Nephron progenitor cell (in vitro differentiated cells): ENCODE data around the gene SOAT2.
A peak's percentile ranks its signal among the peaks of the same experiment; 100 is the strongest.

ENCODE experiments used
- DNase-seq: peaks from one replicate; pipeline ENCODE4 v3.0.0; 2021
- H3K27ac Mint-ChIP-seq: 2 replicates; pipeline ENCODE4 v1.8.0; 2021; ENCODE audit warnings: mild to moderate bottlenecking, moderate library complexity, mixed read lengths
- H3K27me3 Mint-ChIP-seq: 2 replicates; pipeline ENCODE4 v1.8.0; 2021; ENCODE audit warnings: mild to moderate bottlenecking, low read depth, mixed read lengths; ENCODE audit not compliant: poor library complexity
- H3K36me3 Mint-ChIP-seq: 2 replicates; pipeline ENCODE4 v1.8.0; 2021; ENCODE audit warnings: low read depth, mixed read lengths
- H3K4me1 Mint-ChIP-seq: 2 replicates; pipeline ENCODE4 v1.8.0; 2021; ENCODE audit warnings: mixed read lengths
- H3K4me3 Mint-ChIP-seq: 2 replicates; pipeline ENCODE4 v1.8.0; 2021; ENCODE audit warnings: mild to moderate bottlenecking, moderate library complexity, mixed read lengths
- H3K9me3 Mint-ChIP-seq: 2 replicates; pipeline ENCODE4 v1.8.0; 2021; ENCODE audit warnings: mild to moderate bottlenecking, moderate library complexity, mixed read lengths
- TF ChIP-seq, protein P1 (sequence below): fragments of 200-600 bp; sonication (generic); IDR thresholded peaks from 2 replicates; pipeline ENCODE4 v1.5.0; 2021; ENCODE audit warnings: antibody characterized with exemption

The SOAT2 gene

DNA sequence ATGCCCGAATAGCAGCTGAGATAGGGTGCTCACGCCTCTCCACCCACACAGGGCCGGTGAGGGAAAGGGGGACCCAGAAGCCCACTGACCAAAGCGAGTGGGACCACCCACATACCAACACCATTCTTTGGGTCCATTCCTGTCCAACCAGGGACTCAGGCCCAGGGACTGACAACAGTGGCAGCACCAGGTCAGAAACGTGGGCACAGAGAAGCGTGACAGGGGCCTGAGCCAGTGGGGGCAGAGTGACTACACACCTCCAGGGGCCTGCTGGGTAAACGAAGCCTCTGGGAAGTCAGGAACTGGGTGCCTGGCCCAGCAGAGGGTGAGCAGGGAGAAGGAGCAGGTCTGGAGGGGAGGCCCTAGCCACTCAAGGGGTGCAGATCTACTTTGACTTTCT is 37.8 kb upstream of the SOAT2 start:
- Mint-ChIP-seq H3K36me3 (no peaks in the 10 kb centered on the region), H3K27me3 (peaks cover 3% of the 10 kb centered on the region), H3K9me3 (no peaks in the 10 kb centered on the region), H3K4me3 (no peak overlapping the region), H3K27ac (no peak overlapping the region), H3K4me1 (peaks cover 74% of the 10 kb centered on the region)
- TF ChIP-seq, protein P1, sequence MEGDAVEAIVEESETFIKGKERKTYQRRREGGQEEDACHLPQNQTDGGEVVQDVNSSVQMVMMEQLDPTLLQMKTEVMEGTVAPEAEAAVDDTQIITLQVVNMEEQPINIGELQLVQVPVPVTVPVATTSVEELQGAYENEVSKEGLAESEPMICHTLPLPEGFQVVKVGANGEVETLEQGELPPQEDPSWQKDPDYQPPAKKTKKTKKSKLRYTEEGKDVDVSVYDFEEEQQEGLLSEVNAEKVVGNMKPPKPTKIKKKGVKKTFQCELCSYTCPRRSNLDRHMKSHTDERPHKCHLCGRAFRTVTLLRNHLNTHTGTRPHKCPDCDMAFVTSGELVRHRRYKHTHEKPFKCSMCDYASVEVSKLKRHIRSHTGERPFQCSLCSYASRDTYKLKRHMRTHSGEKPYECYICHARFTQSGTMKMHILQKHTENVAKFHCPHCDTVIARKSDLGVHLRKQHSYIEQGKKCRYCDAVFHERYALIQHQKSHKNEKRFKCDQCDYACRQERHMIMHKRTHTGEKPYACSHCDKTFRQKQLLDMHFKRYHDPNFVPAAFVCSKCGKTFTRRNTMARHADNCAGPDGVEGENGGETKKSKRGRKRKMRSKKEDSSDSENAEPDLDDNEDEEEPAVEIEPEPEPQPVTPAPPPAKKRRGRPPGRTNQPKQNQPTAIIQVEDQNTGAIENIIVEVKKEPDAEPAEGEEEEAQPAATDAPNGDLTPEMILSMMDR, result no peak
- no peak for DNase-seq

DNA sequence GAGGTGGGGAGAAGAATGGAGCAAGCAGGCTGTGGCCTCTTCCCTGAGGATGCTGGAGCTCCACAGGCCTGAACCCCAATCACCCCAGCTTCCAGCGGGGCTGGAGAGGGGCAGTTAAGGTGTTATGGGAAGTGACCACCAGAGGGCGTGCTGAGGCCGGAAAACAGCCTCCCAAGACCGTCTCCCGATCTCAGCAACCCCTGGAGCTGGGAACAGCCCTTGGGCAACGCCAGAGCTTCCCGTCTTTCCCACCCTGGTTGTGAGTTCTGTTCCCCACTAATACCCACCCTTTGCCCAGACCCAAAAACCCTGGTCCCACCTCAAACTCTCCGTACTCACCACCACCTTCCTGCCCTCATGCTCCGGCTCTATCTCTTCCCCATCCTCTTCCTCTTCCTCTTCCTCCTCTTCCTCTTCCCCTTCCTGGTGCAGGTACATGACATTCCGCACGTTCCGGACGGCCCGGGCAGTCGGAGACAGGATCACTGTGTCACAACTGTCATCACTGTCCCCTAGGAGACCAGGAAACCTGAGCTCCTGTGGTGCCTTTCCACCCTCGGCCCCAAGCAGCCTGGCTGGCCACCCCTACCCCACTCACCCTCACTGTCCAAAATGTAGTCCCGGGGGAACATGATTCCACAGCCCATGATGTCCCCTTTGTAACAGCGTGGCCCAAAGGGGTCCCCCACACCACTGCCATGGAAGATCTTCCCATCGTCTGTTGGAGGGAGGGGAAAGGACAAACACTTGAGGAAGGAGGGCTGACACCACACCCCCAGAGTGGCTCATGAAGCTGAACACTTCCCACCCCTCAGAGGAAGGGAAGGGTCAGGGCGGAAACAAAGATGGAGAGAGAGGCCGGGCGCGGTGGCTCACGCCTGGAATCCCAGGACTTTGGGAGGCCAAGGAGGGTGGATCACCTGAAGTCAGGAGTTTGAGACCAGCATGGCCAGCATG is 37.0 kb upstream of the SOAT2 start:
- H3K9me3 Mint-ChIP-seq, result no peaks in the 10 kb centered on the region
- H3K36me3 Mint-ChIP-seq, result no peaks in the 10 kb centered on the region
- peak overlapping the region; percentile 50 for H3K27ac Mint-ChIP-seq
- peaks cover 79% of the 10 kb centered on the region for H3K4me1 Mint-ChIP-seq
- peak; percentile 83 for DNase-seq
- no peak overlapping the region for H3K4me3 Mint-ChIP-seq
- TF ChIP-seq, protein P1, result peak; percentile 89
- peaks cover 3% of the 10 kb centered on the region for H3K27me3 Mint-ChIP-seq

DNA sequence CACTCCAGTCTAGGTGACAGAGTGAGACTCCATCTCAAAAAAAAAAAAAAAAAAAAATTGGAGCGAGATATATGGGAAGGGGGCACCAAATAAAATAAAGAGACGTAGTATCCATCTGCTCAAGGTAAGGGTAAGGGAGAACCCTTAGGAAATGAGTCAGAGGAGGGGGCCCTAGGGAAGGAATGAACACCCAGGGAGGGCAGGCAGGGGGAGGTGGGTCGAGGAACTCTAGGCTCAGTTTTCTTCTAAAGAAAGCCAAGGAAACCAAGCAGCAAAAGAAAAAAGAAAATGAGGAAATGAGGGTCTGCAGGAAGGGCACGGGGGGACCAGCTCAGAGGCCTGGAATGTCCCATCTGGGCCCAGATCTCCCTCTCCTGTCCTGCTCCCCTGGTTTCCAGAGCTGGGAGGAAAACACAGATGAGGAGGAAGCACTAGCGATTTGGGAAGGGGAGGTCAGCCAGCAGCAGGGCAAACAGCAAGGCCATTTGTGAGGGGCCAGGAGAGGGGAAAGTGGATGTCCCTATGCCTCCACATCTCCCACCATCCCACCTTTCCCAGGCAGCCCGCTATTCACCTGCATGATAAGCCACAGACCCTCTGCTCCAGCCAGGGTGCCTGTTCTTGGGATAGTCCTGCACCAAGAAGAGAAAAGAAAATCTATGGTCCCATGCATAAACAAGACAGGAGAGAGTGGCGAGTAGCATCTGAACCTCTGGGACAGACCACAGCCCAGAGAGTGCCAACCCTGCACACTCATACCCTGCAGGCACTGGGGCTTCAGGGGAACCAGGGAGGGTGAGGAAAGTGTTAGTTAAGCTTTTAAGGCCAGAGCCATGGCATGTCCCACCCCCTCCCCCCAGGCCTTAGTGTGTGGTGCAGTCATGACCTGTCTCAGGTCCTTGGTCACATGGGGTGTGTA is 36.0 kb upstream of the SOAT2 start:
- Mint-ChIP-seq H3K27me3 (peaks cover 3% of the 10 kb centered on the region), H3K4me3 (no peak overlapping the region), H3K4me1 (peaks cover 82% of the 10 kb centered on the region), H3K9me3 (no peaks in the 10 kb centered on the region), H3K36me3 (no peaks in the 10 kb centered on the region), H3K27ac (no peak overlapping the region)
- DNase-seq, result no peak
- TF ChIP-seq, protein P1, result no peak

DNA sequence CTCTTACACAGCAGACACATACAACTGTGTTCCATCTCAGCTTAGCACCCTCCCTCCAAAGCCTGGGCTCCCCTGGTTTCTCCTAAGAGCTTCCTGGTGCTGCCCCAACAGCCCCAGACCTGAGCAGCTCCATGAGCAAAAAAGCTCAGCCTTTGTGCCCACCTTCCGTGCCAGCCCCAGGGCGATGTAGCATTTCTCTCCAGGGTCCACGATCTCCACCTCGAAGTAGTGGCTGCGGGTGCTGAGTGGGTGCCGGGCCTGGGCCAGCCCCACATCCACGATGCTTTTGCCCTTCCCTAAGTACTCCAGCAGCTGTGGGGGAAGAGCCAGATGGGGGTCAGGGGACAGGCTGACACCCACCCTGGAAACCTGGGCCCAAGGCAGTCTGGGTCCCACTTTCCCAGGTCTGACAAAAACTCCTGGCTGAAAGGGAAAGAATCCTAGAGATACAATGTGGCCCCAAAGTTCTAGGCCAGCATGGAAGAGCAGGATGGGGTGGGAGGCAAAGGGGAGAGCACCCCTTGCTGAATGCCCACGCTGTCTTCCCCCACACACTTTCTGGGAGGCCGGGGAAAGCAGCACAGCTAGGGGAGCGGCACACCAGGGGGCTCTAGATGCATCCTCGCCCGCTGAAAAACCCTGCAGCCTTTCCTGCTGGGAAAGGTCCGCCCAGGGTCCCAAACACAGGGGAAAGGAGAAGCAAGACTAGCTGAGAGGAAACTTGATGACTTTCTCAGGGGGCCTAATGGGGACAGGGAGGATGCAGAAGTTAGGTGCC is 35.1 kb upstream of the SOAT2 start:
- Mint-ChIP-seq H3K27me3 (peaks cover 3% of the 10 kb centered on the region), H3K36me3 (no peaks in the 10 kb centered on the region), H3K27ac (no peak overlapping the region), H3K4me1 (peaks cover 82% of the 10 kb centered on the region), H3K9me3 (no peaks in the 10 kb centered on the region), H3K4me3 (no peak overlapping the region)
- TF ChIP-seq, protein P1, result no peak
- DNase-seq, result no peak

DNA sequence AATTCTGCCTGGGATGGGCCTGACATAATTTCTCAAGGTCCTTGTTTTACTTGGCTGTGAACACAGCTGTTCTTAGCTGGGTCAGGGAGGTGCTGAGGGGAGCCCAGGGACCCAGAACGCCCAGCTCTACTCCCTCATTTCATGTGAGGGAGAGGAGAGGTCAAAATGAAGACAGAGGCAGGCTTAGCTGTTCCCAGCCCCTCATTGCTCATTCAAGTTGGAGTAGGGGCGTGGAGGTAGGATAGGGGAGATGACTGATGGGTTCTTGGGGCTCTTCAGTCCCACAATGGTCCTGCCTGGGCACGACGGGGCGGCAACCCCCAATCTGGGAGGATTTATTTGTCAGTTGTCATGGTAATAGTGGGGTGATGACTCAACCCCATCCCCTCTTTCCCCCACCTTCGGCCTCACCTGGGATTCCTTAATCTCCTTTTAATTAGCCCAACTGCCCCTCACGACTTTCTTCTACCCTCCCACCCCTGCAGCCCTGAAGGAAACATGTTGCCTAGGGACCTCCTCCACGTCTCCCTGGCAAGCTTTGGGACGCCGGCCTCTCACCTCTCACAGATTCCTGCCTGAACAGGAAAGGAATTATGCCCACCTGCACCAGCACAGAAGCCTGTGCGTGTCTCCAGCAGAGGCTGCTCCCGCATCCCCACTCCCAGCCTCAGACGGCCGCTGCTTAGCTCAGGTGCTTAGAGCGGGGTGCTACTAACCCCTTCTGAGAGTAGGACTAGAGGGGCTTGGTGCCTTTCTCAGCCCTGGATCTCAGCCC is 34.3 kb upstream of the SOAT2 start:
- Mint-ChIP-seq H3K4me3 (no peak overlapping the region), H3K36me3 (peaks cover 1% of the 10 kb centered on the region), H3K4me1 (peaks cover 75% of the 10 kb centered on the region), H3K27ac (no peak overlapping the region), H3K27me3 (peaks cover 3% of the 10 kb centered on the region), H3K9me3 (no peaks in the 10 kb centered on the region)
- no peak for DNase-seq
- TF ChIP-seq, protein P1, result no peak
